GM12878 (cell line): ENCODE measurements around the gene WNT11.

Experiments used
- BRCA1 ChIP-seq: IDR thresholded peaks from 2 replicates; pipeline ENCODE4 v1.6.1; 2011; ENCODE audit warnings: low read depth, low read length, improper control_type of control experiment
- CREB1 ChIP-seq: IDR thresholded peaks from 2 replicates; pipeline ENCODE4 v1.6.1; 2012; ENCODE audit warnings: low read depth, mild to moderate bottlenecking, inconsistent platforms
- CTCF ChIP-seq, 3 experiments: IDR thresholded peaks in 2 of 3; conservative IDR thresholded peaks in 1 of 3; 2 replicates each; pipeline ENCODE4 v1.5.1; 2011; ENCODE audit warnings: low read depth in 3 of 3, low read length in 3 of 3, mild to moderate bottlenecking in 3 of 3, control low read depth in 2 of 3, moderate library complexity in 2 of 3, inconsistent platforms in 1 of 3, mixed read lengths in 1 of 3; ENCODE audit not compliant: control insufficient read depth in 2 of 3, insufficient read depth in 1 of 3; ENCODE audit errors: extremely low read depth in 1 of 3
- EP300 ChIP-seq, 2 experiments: fragments of 150-350 bp in 1 of 2; IDR thresholded peaks; 2 replicates each; pipeline ENCODE4 v1.6.1; 2011 to 2012; ENCODE audit warnings: low read depth in 2 of 2, low read length in 2 of 2, borderline replicate concordance in 1 of 2, improper control_type of control experiment in 1 of 2, inconsistent platforms in 1 of 2; ENCODE audit not compliant: control insufficient read depth in 1 of 2
- HDGF ChIP-seq: fragments of 450-650 bp; IDR thresholded peaks from 2 replicates; pipeline ENCODE4 v1.6.1; 2016; ENCODE audit warnings: antibody characterized with exemption
- IRF4 ChIP-seq: IDR thresholded peaks from 2 replicates; pipeline ENCODE4 v1.6.1; 2011; ENCODE audit warnings: low read depth, low read length
- MXI1 ChIP-seq: fragments of 150-350 bp; IDR thresholded peaks from 2 replicates; pipeline ENCODE4 v1.6.1; 2011; ENCODE audit warnings: low read depth, mild to moderate bottlenecking, inconsistent platforms, low read length, improper control_type of control experiment
- NR2F1 ChIP-seq: fragments of 450-650 bp; conservative IDR thresholded peaks from 2 replicates; pipeline ENCODE4 v1.6.1; 2017; ENCODE audit warnings: mild to moderate bottlenecking
- SMC3 ChIP-seq: IDR thresholded peaks from 2 replicates; pipeline ENCODE4 v1.6.1; 2011; ENCODE audit warnings: low read length, improper control_type of control experiment, borderline replicate concordance
- SP1 ChIP-seq: IDR thresholded peaks from one replicate; pipeline ENCODE4 v1.6.1; 2011; ENCODE audit warnings: low read depth, low read length
- STAT1 ChIP-seq: fragments of 450-650 bp; conservative IDR thresholded peaks from 2 replicates; pipeline ENCODE4 v1.6.1; 2014; ENCODE audit warnings: antibody characterized with exemption, mild to moderate bottlenecking
- YBX1 ChIP-seq: fragments of 450-650 bp; IDR thresholded peaks from 2 replicates; pipeline ENCODE4 v1.6.1; 2016; ENCODE audit warnings: antibody characterized with exemption

- TF ChIP-seq HDGF = no peak
- TF ChIP-seq CTCF (IDR thresholded peaks at IDR 0.05 in 2 of 3, conservative IDR thresholded peaks at IDR 0.05 in 1 of 3; ENCODE audit: control insufficient read depth in 2 of 3, extremely low read depth in 1 of 3, insufficient read depth in 1 of 3, low read depth in 3 of 3, low read length in 3 of 3) = no peak
- TF ChIP-seq SMC3 = no peak
- no peak for TF ChIP-seq NR2F1
- TF ChIP-seq STAT1 = no peak
- TF ChIP-seq CREB1 = no peak
- TF ChIP-seq IRF4 = no peak
- TF ChIP-seq YBX1 = no peak
- TF ChIP-seq MXI1 = no peak
- no peak for TF ChIP-seq SP1
- TF ChIP-seq EP300 (IDR thresholded peaks at IDR 0.05; ENCODE audit: borderline replicate concordance in 1 of 2, control insufficient read depth in 1 of 2, low read depth in 2 of 2, low read length in 2 of 2) = no peak
- TF ChIP-seq BRCA1 = no peak
Observed at GRCh38 chr11:76193219-76193618, 13.1 kb downstream of the WNT11 start.
